Mesodermal cell (in vitro differentiated cells): ENCODE results near the gene IL36G.

Experiments
- H3K27ac ChIP-seq: 2 replicates; pipeline ENCODE4 v1.7.0; 2013; ENCODE audit warnings: mild to moderate bottlenecking, low read depth, low read length, moderate library complexity; ENCODE audit not compliant: severe bottlenecking
- H3K36me3 ChIP-seq: 2 replicates; pipeline ENCODE4 v1.7.1; 2013; ENCODE audit warnings: mild to moderate bottlenecking, low read length, moderate library complexity; ENCODE audit not compliant: control insufficient read depth, insufficient read depth
- H3K4me1 ChIP-seq: one replicate; pipeline ENCODE4 v1.7.1; 2013; ENCODE audit warnings: mild to moderate bottlenecking, low read length; ENCODE audit not compliant: insufficient read depth, control insufficient read depth, poor library complexity, severe bottlenecking
- H3K4me3 ChIP-seq: 2 replicates; pipeline ENCODE4 v1.7.0; 2013; ENCODE audit warnings: low read length, control low read depth, mild to moderate bottlenecking; ENCODE audit not compliant: insufficient read depth, poor library complexity, severe bottlenecking; ENCODE audit errors: extremely low read depth
- H3K9me3 ChIP-seq: 2 replicates; pipeline ENCODE4 v1.7.1; 2013; ENCODE audit warnings: mild to moderate bottlenecking, low read length, moderate library complexity; ENCODE audit not compliant: control insufficient read depth
- WGBS, 2 experiments: methylation state at CpG; one replicate each; pipeline ENCODE4 v1.1.5; 2013; ENCODE audit warnings: missing lambda C conversion rate in 2 of 2; ENCODE audit not compliant: insufficient coverage in 2 of 2; 5-methylcytosine and 5-hydroxymethylcytosine counted together

IL36G gene

GRCh38 chr2:113015655-113016054 is 37.8 kb downstream of the IL36G start:
- H3K36me3 ChIP-seq = no peaks in the 10 kb centered on the region
- no peak overlapping the region for H3K4me3 ChIP-seq
- H3K27ac ChIP-seq = no peak overlapping the region
- WGBS, 2 experiments = 76% methylated on average over 2 of the region's 2 CpGs
- no peaks in the 10 kb centered on the region for H3K4me1 ChIP-seq
- no peaks in the 10 kb centered on the region for H3K9me3 ChIP-seq

GRCh38 chr2:113018509-113018908 is 40.7 kb downstream of the IL36G start:
- H3K36me3 ChIP-seq = no peaks in the 10 kb centered on the region
- H3K4me3 ChIP-seq = no peak overlapping the region
- H3K27ac ChIP-seq = no peak overlapping the region
- H3K4me1 ChIP-seq = no peaks in the 10 kb centered on the region
- WGBS, 2 experiments = 62 to 76% methylated on average over 3 of the region's 3 CpGs
- no peaks in the 10 kb centered on the region for H3K9me3 ChIP-seq

GRCh38 chr2:113021312-113021711 is 43.5 kb downstream of the IL36G start:
- 42 to 56% methylated on average over 2 of the region's 4 CpGs for WGBS, 2 experiments
- H3K4me3 ChIP-seq = no peak overlapping the region
- no peaks in the 10 kb centered on the region for H3K4me1 ChIP-seq
- no peaks in the 10 kb centered on the region for H3K9me3 ChIP-seq
- H3K36me3 ChIP-seq = no peaks in the 10 kb centered on the region
- no peak overlapping the region for H3K27ac ChIP-seq

- Histone ChIP-seq H3K36me3 (no peaks in the 10 kb centered on the region), H3K4me1 (no peaks in the 10 kb centered on the region), H3K4me3 (no peak overlapping the region), H3K9me3 (no peaks in the 10 kb centered on the region), H3K27ac (no peak overlapping the region)
- WGBS, 2 experiments = 100% methylated on average over 1 to 2 of the region's 2 CpGs
These were observed 47.0 kb downstream of the IL36G start for GRCh38 chr2:113024764-113025163.

GRCh38 chr2:113025737-113026136 is 47.9 kb downstream of the IL36G start:
- Histone ChIP-seq H3K27ac (no peak overlapping the region), H3K4me3 (no peak overlapping the region), H3K9me3 (no peaks in the 10 kb centered on the region), H3K4me1 (no peaks in the 10 kb centered on the region), H3K36me3 (no peaks in the 10 kb centered on the region)
- 36 to 55% methylated on average over 1 to 2 of the region's 2 CpGs for WGBS, 2 experiments

GRCh38 chr2:113027691-113028090 is 49.9 kb downstream of the IL36G start:
- no peaks in the 10 kb centered on the region for H3K36me3 ChIP-seq
- H3K9me3 ChIP-seq = no peaks in the 10 kb centered on the region
- no peaks in the 10 kb centered on the region for H3K4me1 ChIP-seq
- WGBS, 2 experiments = 75 to 78% methylated on average over 1 to 2 of the region's 2 CpGs
- H3K27ac ChIP-seq = no peak overlapping the region
- H3K4me3 ChIP-seq = no peak overlapping the region

- H3K36me3 ChIP-seq = no peaks in the 10 kb centered on the region
- 11 to 13% methylated on average over 1 of the region's 1 CpG for WGBS, 2 experiments
These were observed 50.3 kb downstream of the IL36G start for GRCh38 chr2:113028112-113028511.

GRCh38 chr2:113032737-113033136 is 54.9 kb downstream of the IL36G start:
- no peaks in the 10 kb centered on the region for H3K4me1 ChIP-seq

More at GRCh38 chr2:113028112-113028511, 50.3 kb downstream of the IL36G start:
- Histone ChIP-seq H3K4me1 (no peaks in the 10 kb centered on the region), H3K4me3 (no peak overlapping the region), H3K27ac (no peak overlapping the region), H3K9me3 (no peaks in the 10 kb centered on the region)

GRCh38 chr2:113034016-113034415 is 56.2 kb downstream of the IL36G start:
- Histone ChIP-seq H3K4me3 (no peak overlapping the region), H3K36me3 (no peaks in the 10 kb centered on the region), H3K9me3 (no peaks in the 10 kb centered on the region), H3K27ac (no peak overlapping the region), H3K4me1 (no peaks in the 10 kb centered on the region)
- 86 to 100% methylated on average over 1 to 3 of the region's 3 CpGs for WGBS, 2 experiments

More at GRCh38 chr2:113032737-113033136, 54.9 kb downstream of the IL36G start:
- no peaks in the 10 kb centered on the region for H3K9me3 ChIP-seq
- 100% methylated on average over 1 of the region's 1 CpG; no CpG with 5 or more reads in 1 of the 2 experiments for WGBS, 2 experiments
- H3K36me3 ChIP-seq = no peaks in the 10 kb centered on the region
- H3K27ac ChIP-seq = no peak overlapping the region
- H3K4me3 ChIP-seq = no peak overlapping the region
